Suprapubic skin (tissue), 3 donors: ENCODE measurements around the gene GPHB5.

ENCODE experiments used
- CTCF ChIP-seq, 2 donors: fragments of 200-600 bp in 1 of 2; fragments of 450-650 bp in 1 of 2; sonication (generic) in 1 of 2; IDR thresholded peaks; one replicate each; pipeline ENCODE4 v1.5.1; 2016 to 2019; ENCODE audit warnings: antibody characterized with exemption in 2 of 2, mild to moderate bottlenecking in 1 of 2, moderate library complexity in 1 of 2
- POLR2A ChIP-seq, 2 donors: fragments of 450-650 bp; IDR thresholded peaks; one replicate each; pipeline ENCODE4 v1.6.1; 2017; ENCODE audit warnings: antibody characterized with exemption in 2 of 2, mild to moderate bottlenecking in 2 of 2, moderate library complexity in 2 of 2

DNA sequence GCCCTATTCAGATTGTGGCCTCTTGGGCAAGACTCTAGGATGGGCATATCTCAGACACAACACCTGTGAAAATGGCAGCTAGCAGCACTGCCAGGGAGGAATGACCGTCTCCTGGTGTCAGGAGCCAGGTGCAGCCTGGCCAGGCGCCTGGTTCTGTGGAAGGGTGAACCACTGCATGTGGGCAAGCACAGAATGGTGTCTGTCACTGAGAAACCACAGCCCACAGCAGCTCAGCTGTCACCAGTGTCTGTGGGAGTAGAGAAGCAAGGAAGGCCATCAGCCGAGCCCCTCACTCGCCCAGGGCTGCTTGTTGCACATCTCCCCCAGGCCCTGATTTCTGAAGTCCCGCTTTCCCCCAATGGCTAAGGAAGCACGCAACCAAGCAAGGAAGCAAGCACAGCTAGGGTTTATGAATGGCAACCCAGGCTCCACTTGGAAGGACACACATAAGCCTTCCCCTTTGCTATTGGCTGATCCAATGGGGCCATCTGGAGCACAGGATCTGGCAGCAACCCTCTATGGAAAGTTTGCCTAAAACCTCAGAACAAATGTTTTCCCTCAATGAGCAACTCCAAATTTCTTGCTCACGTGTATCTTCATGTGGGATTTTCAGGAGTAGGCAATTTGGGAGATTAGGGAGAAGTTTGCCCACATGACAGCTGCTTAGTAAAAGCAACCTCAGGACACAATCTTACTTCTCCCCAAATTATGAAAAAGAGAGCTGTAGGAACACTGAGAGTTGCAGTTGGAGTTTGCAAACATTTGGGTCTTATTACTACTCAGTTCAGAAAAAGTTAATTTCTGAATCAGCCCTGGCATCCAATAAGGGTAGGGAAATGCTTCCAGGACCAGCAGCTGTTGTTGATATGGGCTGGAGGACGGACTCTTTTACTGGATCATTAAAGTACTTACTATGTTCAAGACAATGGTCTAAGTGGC is 44.7 kb downstream of the GPHB5 start:
- TF ChIP-seq CTCF (IDR thresholded peaks at IDR 0.05) (no peak), POLR2A (IDR thresholded peaks at IDR 0.05) (no peak)
